Measurements from ENCODE around the gene LRMDA. TPM values are rescaled to one million over a fixed set of nuclear protein-coding genes. Genes with fewer than 3 reads are reported as not detected.

The LRMDA gene
- total and polyA plus RNA-seq, 2 of the 8 experiments (the other 6 are each of a cell fraction or from before 2014, with no cell fraction given): 0.86 to 2.8 TPM

DNA sequence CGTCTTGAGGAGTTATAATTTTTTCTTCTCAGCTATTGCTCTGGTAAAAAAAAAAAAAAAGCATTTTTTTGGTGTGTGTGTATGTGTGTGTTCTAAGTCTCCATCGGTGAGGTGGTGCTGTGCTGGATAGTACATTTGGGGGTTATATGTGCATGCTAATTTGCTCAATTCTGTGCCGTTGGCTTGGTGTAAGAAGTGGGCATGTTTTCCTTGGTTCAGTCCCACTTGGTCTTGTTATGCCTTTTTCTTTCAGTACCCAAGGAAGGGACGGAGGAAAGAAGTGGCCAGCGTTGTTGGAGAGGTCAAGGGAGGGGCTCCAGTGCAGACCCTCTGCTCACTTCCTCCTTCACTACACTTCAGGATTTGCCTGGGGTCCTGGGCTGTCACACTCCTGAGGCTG is 20.4 kb downstream of the LRMDA start:
- Histone ChIP-seq H2BK15ac (ENCODE audit: low read length) (0 out of 2 replicates have a peak overlapping the region, but pooled peaks have one; percentile 34), H4K8ac (ENCODE audit: extremely low read depth, insufficient read depth, low read length) (no peak overlapping the region; the same call in 1 of the 2 replicates), H3K56ac (replicated peaks; ENCODE audit: insufficient read length, low read depth, low read length) (no peak overlapping the region), H2BK12ac (ENCODE audit: low read depth, low read length) (peak overlapping the region; percentile 64; the same call in 1 of the 2 replicates), H3K14ac (ENCODE audit: insufficient read length) (no peak overlapping the region), H3K27me3 (replicated peaks in 1 of 4; ENCODE audit: control insufficient read depth in 3 of 4, extremely low read depth in 1 of 4, insufficient read depth in 3 of 4, low read length in 3 of 4) (peaks cover 0 to 29% (median 24%) of the 10 kb centered on the region in 4 experiments; a peak in 6 of 7 replicates), H4K20me1 (replicated peaks in 1 of 2; ENCODE audit: control insufficient read depth in 1 of 2, insufficient read depth in 2 of 2, low read length in 2 of 2) (peaks cover 0 to 3% of the 10 kb centered on the region in 2 experiments), H4K5ac (ENCODE audit: insufficient read length, low read depth, low read length) (no peak overlapping the region), H3K27ac (ENCODE audit: low read depth, low read length) (no peak overlapping the region), H2BK20ac (ENCODE audit: low read length) (peak overlapping the region; percentile 41; the same call in 1 of the 2 replicates), H2BK5ac (ENCODE audit: low read depth, low read length) (peak overlapping the region; percentile 71; the same call in 1 of the 2 replicates), H3K79me2 (ENCODE audit: control insufficient read depth in 1 of 2, insufficient read depth in 2 of 2, low read length in 2 of 2) (no peaks in the 10 kb centered on the region), H3K36me3 (ENCODE audit: control insufficient read depth in 2 of 4, insufficient read depth in 4 of 4, low read length in 3 of 4) (no peaks in the 10 kb centered on the region), H2AFZ (ENCODE audit: low read length) (no peak overlapping the region), H3K4me3 (ENCODE audit: extremely low read depth in 1 of 4, insufficient read depth in 2 of 4, low read depth in 3 of 4, low read length in 4 of 4) (peak overlapping the region in 2 of 4 experiments; percentile 15 to 32; a peak in 4 of 8 replicates), H3K9me3 (ENCODE audit: insufficient read depth in 2 of 2, low read depth in 1 of 2, low read length in 1 of 2) (no peaks in the 10 kb centered on the region), H3K79me1 (ENCODE audit: low read depth, low read length) (no peaks in the 10 kb centered on the region), H3K4me2 (ENCODE audit: insufficient read depth in 1 of 2, low read depth in 2 of 2, low read length in 2 of 2) (peak overlapping the region; percentile 47 to 64), H3K18ac (ENCODE audit: extremely low read depth, low read length) (no peak overlapping the region; the same call in 1 of the 2 replicates), H3K4me1 (replicated peaks in 1 of 4; ENCODE audit: control insufficient read depth in 3 of 4, insufficient read depth in 4 of 4, low read length in 3 of 4) (peaks cover 8 to 20% (median 17%) of the 10 kb centered on the region in 4 experiments), H2BK120ac (replicated peaks; ENCODE audit: low read depth, low read length) (peak overlapping the region; percentile 65), H3K23me2 (ENCODE audit: low read depth, low read length) (peaks cover 4% of the 10 kb centered on the region; the same call in 1 of the 2 replicates), H3K23ac (ENCODE audit: insufficient read length) (no peak overlapping the region), H4K91ac (replicated peaks; ENCODE audit: insufficient read length, low read length) (no peak overlapping the region), H3K4ac (replicated peaks; ENCODE audit: insufficient read length, low read depth, low read length) (peak overlapping the region; percentile 80), H2AK5ac (ENCODE audit: low read depth, low read length) (no peak overlapping the region), H3K9ac (replicated peaks in 1 of 4; ENCODE audit: extremely low read depth in 1 of 4, low read depth in 3 of 4, low read length in 3 of 4) (no peak overlapping the region)
- DNase-seq (ENCODE audit: low read depth in 1 of 2, low spot score in 2 of 2): no peak
- 27% methylated on average over 5 of the region's 5 CpGs; no CpG with 5 or more reads in 1 of the 2 experiments for WGBS, 2 experiments (ENCODE audit: extremely low coverage in 1 of 2, insufficient coverage in 1 of 2, insufficient read length in 1 of 2, insufficient replicate concordance in 2 of 2, low coverage in 1 of 2, low lambda C conversion rate in 2 of 2, missing lambda C conversion rate in 1 of 2)
- TF ChIP-seq RFX5 (IDR thresholded peaks at IDR 0.05; ENCODE audit: borderline replicate concordance, low read depth, low read length) (no peak), POU5F1 (IDR thresholded peaks at IDR 0.05; ENCODE audit: low read depth, low read length) (no peak), SUZ12 (IDR thresholded peaks at IDR 0.05; ENCODE audit: low read length) (peak; percentile 32; the same call in 1 of the 2 replicates), CHD1 (IDR thresholded peaks at IDR 0.05; ENCODE audit: low read depth, low read length) (no peak), EP300 (IDR thresholded peaks at IDR 0.05; ENCODE audit: borderline replicate concordance in 1 of 2, low read depth in 2 of 2, low read length in 2 of 2) (no peak)
- FAIRE-seq: no peak
- CTCF ChIA-PET (ENCODE audit: partially characterized antibody): interaction anchor here (0.9 to 1.0 kb wide), 2 partner anchors 12 to 30 kb away, joined by 3 to 4 read pairs; no protein-coding TSS in a partner anchor
- POLR2A ChIA-PET (ENCODE audit: partially characterized antibody): interaction anchor here (1.2 kb wide), 1 partner anchor 86 kb away, joined by 3 read pairs; no protein-coding TSS in a partner anchor
